Neural crest cell (in vitro differentiated cells): Measurements from ENCODE around the gene PSMB2. TPM values are rescaled to one million over a fixed set of nuclear protein-coding genes. Genes with fewer than 3 reads are reported as not detected.
A peak's percentile ranks its signal among the peaks of the same experiment; 100 is the strongest.

ENCODE experiments used
- DNase-seq: peaks from one replicate; pipeline ENCODE4 v3.0.0; 2021; ENCODE audit warnings: low read depth, mixed read lengths, low spot score
- H3K27ac Mint-ChIP-seq: one replicate; pipeline ENCODE4 v1.8.0; 2021; ENCODE audit warnings: mild to moderate bottlenecking, mixed read lengths; ENCODE audit not compliant: unreplicated experiment
- H3K27me3 Mint-ChIP-seq: 2 replicates; pipeline ENCODE4 v1.8.0; 2021; ENCODE audit warnings: low read depth, mild to moderate bottlenecking, mixed read lengths
- H3K36me3 Mint-ChIP-seq: 2 replicates; pipeline ENCODE4 v1.8.0; 2021; ENCODE audit warnings: low read depth, mild to moderate bottlenecking, mixed read lengths
- H3K4me1 Mint-ChIP-seq: 2 replicates; pipeline ENCODE4 v1.8.0; 2021; ENCODE audit warnings: mixed read lengths
- H3K4me3 Mint-ChIP-seq: one replicate; pipeline ENCODE4 v1.8.0; 2021; ENCODE audit warnings: mild to moderate bottlenecking, mixed read lengths
- H3K9me3 Mint-ChIP-seq: 2 replicates; pipeline ENCODE4 v1.8.0; 2021; ENCODE audit warnings: mixed read lengths
- total RNA-seq: library from RNA; stranded (reverse); gene quantifications from 2 replicates; pipeline ENCODE4 v1.2.1, GENCODE V29; 2021
- TF ChIP-seq, protein P1 (sequence below): fragments of 200-600 bp; sonication (generic); conservative IDR thresholded peaks from 2 replicates; pipeline ENCODE4 v1.5.0; 2021; ENCODE audit warnings: antibody characterized with exemption, mild to moderate bottlenecking

The PSMB2 gene
- total RNA-seq, 1 donor from 2014 or later: 104 TPM

GRCh38 chr1:35644204-35644603 is 2.9 kb upstream of the PSMB2 start:
- no peak overlapping the region for H3K27ac Mint-ChIP-seq
- H3K27me3 Mint-ChIP-seq: peaks cover 65% of the 10 kb centered on the region
- peaks cover 24% of the 10 kb centered on the region for H3K4me1 Mint-ChIP-seq
- no peak for DNase-seq
- H3K36me3 Mint-ChIP-seq: peaks cover 2% of the 10 kb centered on the region
- no peaks in the 10 kb centered on the region for H3K9me3 Mint-ChIP-seq
- TF ChIP-seq, protein P1, sequence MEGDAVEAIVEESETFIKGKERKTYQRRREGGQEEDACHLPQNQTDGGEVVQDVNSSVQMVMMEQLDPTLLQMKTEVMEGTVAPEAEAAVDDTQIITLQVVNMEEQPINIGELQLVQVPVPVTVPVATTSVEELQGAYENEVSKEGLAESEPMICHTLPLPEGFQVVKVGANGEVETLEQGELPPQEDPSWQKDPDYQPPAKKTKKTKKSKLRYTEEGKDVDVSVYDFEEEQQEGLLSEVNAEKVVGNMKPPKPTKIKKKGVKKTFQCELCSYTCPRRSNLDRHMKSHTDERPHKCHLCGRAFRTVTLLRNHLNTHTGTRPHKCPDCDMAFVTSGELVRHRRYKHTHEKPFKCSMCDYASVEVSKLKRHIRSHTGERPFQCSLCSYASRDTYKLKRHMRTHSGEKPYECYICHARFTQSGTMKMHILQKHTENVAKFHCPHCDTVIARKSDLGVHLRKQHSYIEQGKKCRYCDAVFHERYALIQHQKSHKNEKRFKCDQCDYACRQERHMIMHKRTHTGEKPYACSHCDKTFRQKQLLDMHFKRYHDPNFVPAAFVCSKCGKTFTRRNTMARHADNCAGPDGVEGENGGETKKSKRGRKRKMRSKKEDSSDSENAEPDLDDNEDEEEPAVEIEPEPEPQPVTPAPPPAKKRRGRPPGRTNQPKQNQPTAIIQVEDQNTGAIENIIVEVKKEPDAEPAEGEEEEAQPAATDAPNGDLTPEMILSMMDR: no peak
- H3K4me3 Mint-ChIP-seq: peak overlapping the region; percentile 63

- H3K9me3 Mint-ChIP-seq: no peaks in the 10 kb centered on the region
- H3K4me1 Mint-ChIP-seq: peaks cover 34% of the 10 kb centered on the region
- peaks cover 53% of the 10 kb centered on the region for H3K27me3 Mint-ChIP-seq
- no peak for DNase-seq
- peak overlapping the region; percentile 100 for H3K4me3 Mint-ChIP-seq
- no peak overlapping the region for H3K27ac Mint-ChIP-seq
- peaks cover 2% of the 10 kb centered on the region for H3K36me3 Mint-ChIP-seq
- TF ChIP-seq, protein P1: no peak
Measured at GRCh38 chr1:35642471-35642955, 1.2 kb upstream of the PSMB2 start.

DNA sequence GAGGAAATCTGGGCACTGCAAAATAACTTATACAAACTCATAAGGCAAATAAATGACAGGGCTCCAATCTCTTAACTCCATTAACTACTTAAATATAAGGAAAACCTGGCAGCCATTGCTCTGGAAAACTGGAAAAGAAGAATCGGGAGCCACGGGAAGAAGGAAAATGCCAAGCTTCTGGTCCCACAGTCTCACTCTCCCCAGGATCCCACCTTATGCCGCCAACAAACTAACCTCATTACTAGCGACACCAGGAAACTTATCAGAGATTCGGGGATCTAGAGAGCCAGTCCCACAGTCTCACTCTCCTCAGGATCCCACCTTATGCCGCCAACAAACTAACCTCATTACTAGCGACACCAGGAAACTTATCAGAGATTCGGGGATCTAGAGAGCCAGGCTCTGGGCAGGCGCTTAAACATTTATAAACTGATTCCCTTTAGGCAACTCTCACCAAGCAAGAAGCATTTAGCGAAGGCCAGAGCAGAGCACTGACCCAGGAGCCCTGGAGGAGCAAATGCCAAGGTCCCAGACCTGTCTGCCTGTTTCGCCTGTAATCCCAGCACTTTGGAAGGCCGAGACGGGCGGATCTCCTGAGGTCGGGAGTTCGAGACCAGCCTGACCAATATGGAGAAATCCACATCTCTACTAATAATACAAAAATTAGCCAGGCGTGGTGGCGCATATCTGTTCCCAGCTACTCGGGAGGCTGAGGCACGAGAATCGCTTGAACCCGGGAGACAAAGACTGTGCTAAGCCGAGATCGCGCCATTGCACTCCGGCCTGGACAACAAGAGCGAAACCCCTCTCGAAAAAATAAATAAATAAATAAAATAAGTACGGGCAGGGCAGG is 720 bp downstream of the PSMB2 start:
- no peaks in the 10 kb centered on the region for H3K9me3 Mint-ChIP-seq
- peaks cover 5% of the 10 kb centered on the region for H3K36me3 Mint-ChIP-seq
- DNase-seq: peak; percentile 3
- H3K27ac Mint-ChIP-seq: peak overlapping the region; percentile 96
- TF ChIP-seq, protein P1: no peak
- peaks cover 33% of the 10 kb centered on the region for H3K27me3 Mint-ChIP-seq
- peaks cover 37% of the 10 kb centered on the region for H3K4me1 Mint-ChIP-seq
- H3K4me3 Mint-ChIP-seq: peak overlapping the region; percentile 100

- Mint-ChIP-seq H3K4me3 (no peak overlapping the region), H3K36me3 (peaks cover 5% of the 10 kb centered on the region), H3K27me3 (peaks cover 6% of the 10 kb centered on the region)
Measured at GRCh38 chr1:35637401-35637809, 3.9 kb downstream of the PSMB2 start.

GRCh38 chr1:35633547-35633946 is 7.8 kb downstream of the PSMB2 start:
- Mint-ChIP-seq H3K4me3 (no peak overlapping the region), H3K9me3 (no peaks in the 10 kb centered on the region), H3K4me1 (peaks cover 11% of the 10 kb centered on the region), H3K27ac (no peak overlapping the region), H3K36me3 (peaks cover 9% of the 10 kb centered on the region), H3K27me3 (no peaks in the 10 kb centered on the region)
- TF ChIP-seq, protein P1: no peak
- no peak for DNase-seq

More at GRCh38 chr1:35637401-35637809, 3.9 kb downstream of the PSMB2 start:
- TF ChIP-seq, protein P1: no peak
- no peaks in the 10 kb centered on the region for H3K9me3 Mint-ChIP-seq
- DNase-seq: no peak
- H3K4me1 Mint-ChIP-seq: peaks cover 37% of the 10 kb centered on the region
- H3K27ac Mint-ChIP-seq: no peak overlapping the region
